HL-60 (cell line): ENCODE results near the gene MRPL58.
A peak's percentile ranks its signal among the peaks of the same experiment; 100 is the strongest.
"Not testable (repeated sequence)": the region's sequence is repeated elsewhere in the genome, so short reads cannot be mapped to it uniquely, and the experiment has no call there.

Source experiments
- DNase-seq, 2 experiments: peaks; one replicate each; pipeline ENCODE4 v3.0.0-alpha.2; 2010 to 2020; ENCODE audit warnings: low read depth in 1 of 2, low spot score in 1 of 2
- H3K27ac ChIP-seq: fragments of 250-450 bp; sonication (Bioruptor Pico); replicated peaks from 2 replicates; pipeline ENCODE4 v1.5.1; 2020; ENCODE audit warnings: mild to moderate bottlenecking, moderate library complexity
- H3K27me3 ChIP-seq: fragments of 250-450 bp; sonication (Bioruptor Pico); 2 replicates; pipeline ENCODE4 v1.5.1; 2021; ENCODE audit warnings: mild to moderate bottlenecking, moderate library complexity; ENCODE audit not compliant: insufficient read depth, poor library complexity, severe bottlenecking
- H3K4me3 ChIP-seq: replicated peaks from 2 replicates; pipeline ENCODE4 v1.5.1; 2011; ENCODE audit warnings: mild to moderate bottlenecking, control low read depth, low read length; ENCODE audit not compliant: insufficient read depth
- CTCF ChIP-seq: IDR thresholded peaks from one replicate; pipeline ENCODE4 v1.5.1; 2011; ENCODE audit warnings: low read length, control low read depth, inconsistent platforms; ENCODE audit not compliant: insufficient read depth
- GABPA ChIP-seq: IDR thresholded peaks from 2 replicates; pipeline ENCODE4 v1.6.1; 2012; ENCODE audit warnings: low read depth
- POLR2AphosphoS5 ChIP-seq: IDR thresholded peaks from 2 replicates; pipeline ENCODE4 v1.6.1; 2012; ENCODE audit warnings: low read depth
- SPI1 ChIP-seq: IDR thresholded peaks from 2 replicates; pipeline ENCODE4 v1.6.1; 2012; ENCODE audit warnings: low read depth, mild to moderate bottlenecking, borderline replicate concordance
- TF ChIP-seq, protein P1 (sequence below): IDR thresholded peaks from 2 replicates; pipeline ENCODE4 v1.6.1; 2012; ENCODE audit warnings: low read depth; ENCODE audit not compliant: insufficient replicate concordance

MRPL58 gene

GRCh38 chr17:75039238-75039637 lies 26.8 kb downstream of the MRPL58 start:
- TF ChIP-seq, protein P1, sequence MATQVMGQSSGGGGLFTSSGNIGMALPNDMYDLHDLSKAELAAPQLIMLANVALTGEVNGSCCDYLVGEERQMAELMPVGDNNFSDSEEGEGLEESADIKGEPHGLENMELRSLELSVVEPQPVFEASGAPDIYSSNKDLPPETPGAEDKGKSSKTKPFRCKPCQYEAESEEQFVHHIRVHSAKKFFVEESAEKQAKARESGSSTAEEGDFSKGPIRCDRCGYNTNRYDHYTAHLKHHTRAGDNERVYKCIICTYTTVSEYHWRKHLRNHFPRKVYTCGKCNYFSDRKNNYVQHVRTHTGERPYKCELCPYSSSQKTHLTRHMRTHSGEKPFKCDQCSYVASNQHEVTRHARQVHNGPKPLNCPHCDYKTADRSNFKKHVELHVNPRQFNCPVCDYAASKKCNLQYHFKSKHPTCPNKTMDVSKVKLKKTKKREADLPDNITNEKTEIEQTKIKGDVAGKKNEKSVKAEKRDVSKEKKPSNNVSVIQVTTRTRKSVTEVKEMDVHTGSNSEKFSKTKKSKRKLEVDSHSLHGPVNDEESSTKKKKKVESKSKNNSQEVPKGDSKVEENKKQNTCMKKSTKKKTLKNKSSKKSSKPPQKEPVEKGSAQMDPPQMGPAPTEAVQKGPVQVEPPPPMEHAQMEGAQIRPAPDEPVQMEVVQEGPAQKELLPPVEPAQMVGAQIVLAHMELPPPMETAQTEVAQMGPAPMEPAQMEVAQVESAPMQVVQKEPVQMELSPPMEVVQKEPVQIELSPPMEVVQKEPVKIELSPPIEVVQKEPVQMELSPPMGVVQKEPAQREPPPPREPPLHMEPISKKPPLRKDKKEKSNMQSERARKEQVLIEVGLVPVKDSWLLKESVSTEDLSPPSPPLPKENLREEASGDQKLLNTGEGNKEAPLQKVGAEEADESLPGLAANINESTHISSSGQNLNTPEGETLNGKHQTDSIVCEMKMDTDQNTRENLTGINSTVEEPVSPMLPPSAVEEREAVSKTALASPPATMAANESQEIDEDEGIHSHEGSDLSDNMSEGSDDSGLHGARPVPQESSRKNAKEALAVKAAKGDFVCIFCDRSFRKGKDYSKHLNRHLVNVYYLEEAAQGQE: no peak
- TF ChIP-seq POLR2AphosphoS5 (peak; percentile 78), GABPA (no peak), CTCF (no peak), SPI1 (peak; percentile 38; the same call in 1 of the 2 replicates)

DNA sequence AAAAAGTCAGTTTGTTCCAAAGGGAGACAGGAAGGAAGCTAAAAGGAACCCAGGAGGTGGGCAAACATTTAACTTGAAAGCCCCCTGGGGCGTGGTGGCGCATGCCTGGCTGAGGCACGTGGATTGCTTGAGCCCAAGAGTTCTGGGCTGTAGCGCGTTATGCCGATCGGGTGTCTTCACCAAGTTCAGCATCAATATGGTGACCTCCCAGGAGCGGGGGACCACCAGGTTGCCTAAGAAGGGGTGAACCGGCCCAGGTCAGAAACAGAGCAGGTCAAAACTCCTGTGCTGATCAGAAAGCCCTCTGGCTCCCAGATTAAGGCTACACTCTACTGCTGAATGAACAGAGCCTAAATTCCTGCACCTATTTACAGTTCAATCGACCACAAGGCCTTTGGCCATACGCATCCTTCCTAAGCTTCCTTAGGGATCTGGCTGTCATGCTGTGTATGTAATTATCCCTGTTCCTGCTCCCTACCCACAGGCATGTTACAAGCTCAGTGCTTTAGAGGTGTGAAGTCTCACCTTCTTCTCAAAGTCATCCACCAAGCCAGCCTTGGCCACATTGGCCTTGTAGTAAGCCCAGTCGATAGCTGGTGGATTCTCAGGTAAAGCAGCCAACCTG lies 29.3 kb downstream of the MRPL58 start:
- DNase-seq: no peak
- TF ChIP-seq CTCF: no peak
- TF ChIP-seq SPI1: no peak
- TF ChIP-seq, protein P1: no peak
- TF ChIP-seq GABPA: no peak
- no peak for TF ChIP-seq POLR2AphosphoS5
- Histone ChIP-seq H3K27me3 (no peaks in the 10 kb centered on the region), H3K27ac (no peak overlapping the region), H3K4me3 (no peak overlapping the region)

More at GRCh38 chr17:75039238-75039637, 26.8 kb downstream of the MRPL58 start:
- Histone ChIP-seq H3K4me3 (no peak overlapping the region), H3K27me3 (no peaks in the 10 kb centered on the region), H3K27ac (peak overlapping the region; percentile 35)
- peak in 1 of 2 experiments; percentile 92 for DNase-seq

DNA sequence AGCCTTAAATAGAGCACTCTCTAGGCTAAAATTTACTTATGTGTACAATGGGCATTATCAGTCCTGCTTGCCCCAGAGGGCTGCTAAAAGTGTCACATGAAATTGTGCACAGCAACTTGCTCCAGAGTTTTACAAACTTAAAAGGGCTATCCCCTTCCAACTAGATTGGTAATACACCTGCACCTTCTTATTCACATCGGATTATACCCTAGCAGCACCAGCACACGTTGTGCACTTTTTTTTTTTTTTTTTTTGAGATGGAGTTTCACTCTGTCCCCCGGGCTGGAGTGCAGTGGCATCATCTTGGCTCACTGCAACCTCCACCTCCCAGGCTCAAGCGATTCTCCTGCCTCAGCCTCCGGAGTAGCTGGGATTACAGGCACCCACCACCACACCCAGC lies 31.3 kb downstream of the MRPL58 start:
- not testable (repeated sequence) for H3K27ac ChIP-seq, H3K27me3 ChIP-seq, DNase-seq, H3K4me3 ChIP-seq

DNA sequence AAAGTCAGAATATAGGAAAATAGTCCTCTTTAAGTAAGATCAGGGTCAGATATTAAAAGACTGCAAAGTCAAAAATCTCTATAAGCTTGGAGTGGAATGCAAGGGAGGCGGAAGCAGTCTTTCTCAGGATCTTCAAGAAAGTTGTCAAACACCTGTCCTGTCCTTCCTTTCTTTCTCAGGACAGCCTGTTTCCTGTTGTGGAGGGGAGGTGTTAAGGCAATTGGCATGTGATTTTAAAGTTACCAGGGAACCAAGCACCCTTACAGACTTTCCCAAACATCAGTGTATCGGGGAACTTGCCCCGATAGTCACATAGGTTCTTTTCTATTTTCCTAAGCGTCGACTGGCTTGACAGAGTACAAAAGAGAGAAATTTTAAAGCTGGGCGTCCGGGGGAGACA lies 32.2 kb downstream of the MRPL58 start:
- DNase-seq: no peak
- no peak overlapping the region for H3K4me3 ChIP-seq

GRCh38 chr17:75045946-75046406 lies 33.5 kb downstream of the MRPL58 start:
- peak overlapping the region; percentile 89 for H3K27ac ChIP-seq
- H3K4me3 ChIP-seq: peak overlapping the region; percentile 90
- H3K27me3 ChIP-seq, DNase-seq: not testable (repeated sequence)

More for the DNA sequence above, 32.2 kb downstream of the MRPL58 start:
- H3K27ac ChIP-seq: no peak overlapping the region
- H3K27me3 ChIP-seq: no peaks in the 10 kb centered on the region
- TF ChIP-seq SPI1: no peak
